Peyer's patch (tissue), 4 donors: Measurements from ENCODE around the gene CEMIP2.

ENCODE experiments used
- POLR2A ChIP-seq, 2 donors: fragments of 450-650 bp; IDR thresholded peaks; one replicate each; pipeline ENCODE4 v1.5.1; 2017; ENCODE audit warnings: antibody characterized with exemption in 2 of 2, mild to moderate bottlenecking in 2 of 2, moderate library complexity in 2 of 2
- TF ChIP-seq, protein P1 (sequence below), 6 experiments: fragments of 450-650 bp in 4 of 6; fragments of 200-600 bp in 2 of 6; sonication (generic) in 1 of 6; IDR thresholded peaks; one replicate each; pipeline ENCODE4 v1.5.1; 2017 to 2019; ENCODE audit warnings: antibody characterized with exemption in 6 of 6, mild to moderate bottlenecking in 3 of 6, moderate library complexity in 1 of 6

DNA sequence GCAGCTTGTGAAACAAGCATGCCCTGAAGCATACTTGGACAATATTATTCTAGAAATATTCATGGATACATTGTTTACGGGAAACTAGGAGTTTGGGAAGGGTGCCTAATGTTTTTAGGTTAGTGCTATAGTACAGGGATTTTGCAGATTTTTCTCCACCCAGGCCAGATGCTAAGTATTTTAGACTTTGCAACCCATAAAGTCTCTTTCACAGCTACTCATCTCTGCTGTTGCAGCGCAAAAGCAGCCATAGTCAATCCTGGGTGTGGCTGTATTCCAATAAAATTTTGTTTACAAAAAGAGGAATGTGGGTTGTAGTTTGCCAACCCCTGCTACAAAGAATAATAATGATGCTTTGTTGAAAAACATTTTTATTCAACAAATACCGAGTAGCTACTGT, 106.2 kb downstream of the CEMIP2 start:
- TF ChIP-seq, protein P1, sequence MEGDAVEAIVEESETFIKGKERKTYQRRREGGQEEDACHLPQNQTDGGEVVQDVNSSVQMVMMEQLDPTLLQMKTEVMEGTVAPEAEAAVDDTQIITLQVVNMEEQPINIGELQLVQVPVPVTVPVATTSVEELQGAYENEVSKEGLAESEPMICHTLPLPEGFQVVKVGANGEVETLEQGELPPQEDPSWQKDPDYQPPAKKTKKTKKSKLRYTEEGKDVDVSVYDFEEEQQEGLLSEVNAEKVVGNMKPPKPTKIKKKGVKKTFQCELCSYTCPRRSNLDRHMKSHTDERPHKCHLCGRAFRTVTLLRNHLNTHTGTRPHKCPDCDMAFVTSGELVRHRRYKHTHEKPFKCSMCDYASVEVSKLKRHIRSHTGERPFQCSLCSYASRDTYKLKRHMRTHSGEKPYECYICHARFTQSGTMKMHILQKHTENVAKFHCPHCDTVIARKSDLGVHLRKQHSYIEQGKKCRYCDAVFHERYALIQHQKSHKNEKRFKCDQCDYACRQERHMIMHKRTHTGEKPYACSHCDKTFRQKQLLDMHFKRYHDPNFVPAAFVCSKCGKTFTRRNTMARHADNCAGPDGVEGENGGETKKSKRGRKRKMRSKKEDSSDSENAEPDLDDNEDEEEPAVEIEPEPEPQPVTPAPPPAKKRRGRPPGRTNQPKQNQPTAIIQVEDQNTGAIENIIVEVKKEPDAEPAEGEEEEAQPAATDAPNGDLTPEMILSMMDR (IDR thresholded peaks at IDR 0.05): no peak
- TF ChIP-seq POLR2A (IDR thresholded peaks at IDR 0.05): no peak
